Stimulated activated CD8-positive, alpha-beta memory T cell treated with anti-CD3 and anti-CD28 coated beads, Interleukin-4, amount 100 ng/mL, for 24 hours (primary cell): ENCODE measurements around the gene ZNF219.
A peak's percentile ranks its signal among the peaks of the same experiment; 100 is the strongest.

ENCODE experiments used
- DNase-seq: peaks from one replicate; pipeline ENCODE4 v3.0.0-alpha.2; 2020; ENCODE audit warnings: low read depth

ZNF219 gene

DNA sequence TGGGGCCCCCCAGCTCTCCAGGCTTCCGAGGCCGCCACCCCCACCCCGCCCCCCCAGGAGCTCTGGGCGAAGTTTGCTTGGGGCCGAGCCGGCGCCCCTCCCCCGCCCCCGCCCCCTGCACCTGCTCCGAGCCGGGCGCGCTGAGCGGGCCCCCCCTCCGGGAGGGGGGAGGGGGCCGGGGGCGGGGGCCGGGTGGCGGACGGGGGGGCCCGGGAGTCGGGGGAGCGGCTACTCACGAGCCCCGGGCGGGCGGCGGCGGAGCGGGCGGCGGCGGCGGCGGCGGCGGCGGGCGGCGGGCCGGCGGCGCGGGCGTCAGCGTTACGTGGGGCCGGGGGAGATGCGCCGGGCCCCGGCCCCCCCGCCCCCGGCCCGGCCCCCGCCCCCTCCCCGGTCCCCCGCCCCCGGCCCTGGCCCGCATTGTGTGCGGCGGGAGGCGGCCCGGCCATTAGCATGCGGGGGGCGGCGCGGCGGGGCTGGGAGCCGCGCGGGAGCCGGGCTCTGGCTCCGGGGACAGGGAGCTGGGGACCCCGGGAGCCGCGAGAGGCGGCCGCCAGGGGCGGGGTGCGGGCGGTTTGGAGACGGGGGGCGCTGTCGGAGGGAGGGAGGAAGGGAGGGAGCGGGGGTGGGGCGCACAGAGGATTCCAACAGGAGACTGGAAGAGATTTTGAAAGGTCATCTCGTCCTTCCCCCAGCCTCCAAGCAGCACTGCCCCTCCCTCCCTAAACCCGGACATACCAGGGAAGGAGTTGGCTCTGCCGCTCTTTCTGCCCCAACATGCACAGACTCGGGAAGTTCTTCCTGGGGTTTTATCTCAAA lies at the start of gene ZNF219:
ZNF219 (minus strand) TSS at position 580 of the 816 bp plus-strand sequence. CDS start 5,064 bp downstream, outside the sequence.
- DNase-seq: peak; percentile 17

- DNase-seq: no peak
Measured at GRCh38 chr14:21145437-21145836, 47.0 kb upstream of the ZNF219 start.

DNA sequence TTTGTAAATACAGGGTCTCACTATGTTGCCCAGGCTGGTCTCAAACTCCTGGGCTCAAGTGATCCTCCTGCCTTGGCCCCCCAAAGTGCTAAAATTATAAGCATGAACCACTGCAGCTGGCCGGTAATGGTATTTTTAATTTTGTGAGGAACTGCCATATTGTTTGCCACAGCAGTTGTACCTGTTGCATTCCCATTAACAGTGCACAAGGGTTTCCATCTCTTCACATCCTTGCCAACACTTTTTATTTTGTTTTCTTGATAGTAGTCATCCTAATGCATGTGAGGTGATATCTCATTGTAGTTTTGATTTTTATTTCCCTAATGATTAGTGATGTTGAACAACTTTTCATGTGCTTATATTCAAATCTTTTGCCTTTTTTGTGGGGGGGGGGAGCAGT lies 43.9 kb upstream of the ZNF219 start:
- no peak for DNase-seq

GRCh38 chr14:21136024-21136423 lies 37.6 kb upstream of the ZNF219 start:
- DNase-seq: no peak

- DNase-seq: no peak
Measured at GRCh38 chr14:21133901-21134300, 35.4 kb upstream of the ZNF219 start.

DNA sequence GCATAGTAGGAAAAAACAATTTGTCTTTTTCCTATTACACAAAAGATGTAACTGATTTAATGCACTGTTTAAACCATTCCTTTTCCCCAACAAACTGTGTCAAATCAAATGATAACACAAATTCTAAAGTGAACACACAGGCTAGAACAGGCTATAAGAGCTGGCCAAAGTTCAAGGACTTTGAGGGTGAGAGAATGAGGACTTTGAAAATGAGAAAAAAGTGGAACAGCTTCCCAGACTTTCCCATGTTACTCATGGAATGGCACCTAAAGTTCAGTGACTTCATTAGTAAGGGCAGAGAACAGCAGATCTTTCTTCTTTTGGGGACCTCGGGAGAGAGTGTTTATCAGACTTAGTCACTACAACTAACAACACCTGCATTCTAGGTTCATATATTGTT lies 25.0 kb upstream of the ZNF219 start:
- no peak for DNase-seq

DNA sequence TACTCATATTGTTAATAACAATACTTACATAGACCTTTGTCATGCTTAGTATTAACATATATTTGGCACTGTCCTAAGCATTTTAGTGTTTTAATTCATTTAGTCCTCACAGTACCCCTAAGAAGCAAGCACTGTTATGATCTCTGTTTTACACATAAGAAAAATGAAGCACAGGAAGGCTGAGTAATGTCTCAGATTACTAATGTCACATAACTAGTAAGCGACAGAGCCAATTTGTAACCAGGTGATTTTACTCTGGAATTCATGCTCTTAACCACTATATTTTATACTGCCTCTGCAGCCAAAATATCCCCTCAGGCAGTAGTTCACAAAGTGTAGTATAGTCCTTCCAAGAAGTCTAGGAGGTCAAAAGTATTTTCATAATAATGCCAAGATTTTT lies 22.7 kb upstream of the ZNF219 start:
- DNase-seq: no peak

DNA sequence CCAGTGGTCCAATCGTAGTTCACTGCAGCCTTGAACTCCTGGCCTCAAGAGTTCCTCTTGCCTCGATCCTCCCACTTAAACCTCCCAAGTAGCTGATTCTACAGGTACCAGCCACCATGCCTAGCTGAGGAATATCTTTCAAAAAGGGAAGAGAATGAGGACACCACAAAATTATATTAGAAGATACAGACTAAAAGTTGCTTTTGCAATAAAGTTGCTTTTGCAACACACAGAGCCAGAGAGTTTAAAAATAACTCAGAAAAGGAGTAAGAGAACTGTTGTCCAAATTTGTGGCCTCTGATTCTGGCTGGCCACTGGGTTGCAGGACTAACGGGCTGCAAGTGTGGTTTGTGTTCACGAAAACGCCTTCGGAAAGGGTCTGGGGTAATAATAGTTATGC lies 22.2 kb upstream of the ZNF219 start:
- DNase-seq: no peak

DNA sequence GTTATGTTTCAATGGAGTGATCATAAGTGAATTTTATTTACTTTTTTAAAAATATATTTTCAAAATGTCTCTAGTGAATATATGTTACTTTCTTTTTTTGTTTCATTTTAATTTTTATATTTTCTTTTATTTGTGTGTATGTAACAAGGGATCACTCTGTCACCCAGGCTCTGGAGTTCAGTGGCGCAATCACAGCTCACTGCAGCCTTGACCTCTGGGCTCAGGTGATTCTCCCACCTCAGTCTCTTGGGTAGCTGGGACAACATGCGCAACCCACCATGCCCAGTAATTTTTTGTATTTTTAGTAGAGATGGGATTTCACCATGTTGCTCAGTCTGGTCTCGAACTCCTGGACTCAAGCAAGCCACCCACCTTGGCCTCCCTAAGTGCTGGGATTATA lies 20.5 kb upstream of the ZNF219 start:
- DNase-seq: no peak

DNA sequence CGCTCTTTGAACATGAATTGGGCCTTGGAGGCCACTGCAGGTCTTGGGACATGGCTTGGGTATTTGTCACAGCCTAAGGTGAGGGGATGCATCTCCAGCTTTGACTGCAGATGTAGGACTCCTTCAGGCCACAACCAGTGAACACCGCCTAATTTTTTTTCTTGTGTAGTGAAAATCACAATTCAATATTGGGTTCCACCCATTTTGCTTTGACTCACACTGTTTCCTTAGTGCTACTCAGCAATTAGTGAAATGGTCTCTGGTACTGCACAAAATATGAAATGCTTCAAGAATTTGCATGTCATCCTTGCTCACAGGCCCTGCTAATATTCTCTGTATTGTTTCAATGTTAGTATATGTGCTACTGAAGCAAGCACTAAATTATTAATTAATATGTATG lies 14.9 kb upstream of the ZNF219 start:
- DNase-seq: no peak

DNA sequence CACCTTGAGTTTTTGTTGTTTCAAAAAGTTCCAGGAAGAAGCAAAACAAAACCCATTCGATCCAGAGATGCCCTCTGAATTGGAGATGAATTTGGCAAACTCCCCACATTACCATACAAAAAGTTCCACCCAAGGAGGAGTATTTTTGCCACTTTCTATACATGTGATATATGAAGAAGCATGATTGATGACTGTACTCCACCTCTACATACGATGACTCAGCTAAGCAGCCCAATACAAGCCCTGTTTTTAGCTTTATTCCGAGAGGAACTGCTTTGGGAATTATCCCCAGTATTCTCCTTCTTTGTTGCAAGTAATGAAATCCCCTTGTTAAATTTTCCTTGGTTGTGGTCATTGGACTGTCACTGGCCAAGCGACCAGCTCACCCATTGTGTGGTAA lies 13.8 kb upstream of the ZNF219 start:
- no peak for DNase-seq

DNA sequence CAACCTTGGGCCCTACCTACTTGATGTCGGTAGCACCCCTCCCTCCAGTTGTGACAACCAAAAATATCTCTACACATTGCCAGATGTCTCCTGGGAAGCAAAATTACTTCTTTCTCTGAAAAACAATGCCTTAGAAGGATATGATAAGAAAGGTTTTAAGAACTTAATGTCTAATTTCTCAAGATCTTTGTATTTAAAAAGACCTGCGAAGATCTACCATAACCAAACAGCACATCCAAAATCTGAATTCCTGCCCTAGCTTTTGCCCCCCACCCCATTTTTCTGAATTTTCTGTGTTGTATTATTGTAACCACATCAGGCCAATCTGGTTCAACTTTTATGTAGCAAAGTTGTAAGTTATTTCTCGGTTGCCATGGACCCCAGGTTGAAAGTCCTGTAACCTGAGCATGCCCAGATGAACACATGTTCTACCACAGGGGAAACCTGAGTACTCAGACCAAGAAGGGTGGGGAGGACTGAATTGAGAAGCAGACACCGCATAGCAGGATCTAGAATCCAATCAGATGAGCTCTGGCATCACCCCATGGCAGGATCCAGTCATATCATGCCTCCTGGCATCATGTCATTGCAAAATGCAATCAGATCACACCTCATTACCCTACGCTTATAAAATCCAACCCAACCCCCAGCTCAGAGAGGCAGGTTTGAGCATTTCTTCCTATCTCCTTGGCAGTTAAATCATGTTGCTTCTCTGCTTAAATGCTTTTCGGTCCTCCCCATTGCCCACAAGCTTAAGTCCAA lies 11.1 kb upstream of the ZNF219 start:
- DNase-seq: no peak

DNA sequence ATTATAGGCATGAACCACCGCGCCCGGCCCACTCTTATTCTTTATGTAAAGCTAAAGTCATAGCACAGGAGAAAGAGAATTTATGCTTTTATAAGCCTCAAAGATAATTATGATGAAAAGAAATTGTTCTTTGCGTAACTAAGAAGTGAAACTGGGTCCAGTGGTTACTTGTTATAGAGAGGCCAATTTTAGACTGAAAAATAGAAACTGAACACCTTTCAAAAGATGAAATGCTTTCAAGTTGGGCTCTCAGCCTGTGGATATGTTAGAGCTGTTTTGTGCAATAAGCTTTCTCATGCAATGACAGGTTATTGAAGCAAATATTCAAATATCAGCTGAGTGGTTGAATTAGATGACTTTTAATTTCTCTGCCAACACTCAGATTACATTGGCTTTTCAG lies 10.3 kb upstream of the ZNF219 start:
- no peak for DNase-seq

DNA sequence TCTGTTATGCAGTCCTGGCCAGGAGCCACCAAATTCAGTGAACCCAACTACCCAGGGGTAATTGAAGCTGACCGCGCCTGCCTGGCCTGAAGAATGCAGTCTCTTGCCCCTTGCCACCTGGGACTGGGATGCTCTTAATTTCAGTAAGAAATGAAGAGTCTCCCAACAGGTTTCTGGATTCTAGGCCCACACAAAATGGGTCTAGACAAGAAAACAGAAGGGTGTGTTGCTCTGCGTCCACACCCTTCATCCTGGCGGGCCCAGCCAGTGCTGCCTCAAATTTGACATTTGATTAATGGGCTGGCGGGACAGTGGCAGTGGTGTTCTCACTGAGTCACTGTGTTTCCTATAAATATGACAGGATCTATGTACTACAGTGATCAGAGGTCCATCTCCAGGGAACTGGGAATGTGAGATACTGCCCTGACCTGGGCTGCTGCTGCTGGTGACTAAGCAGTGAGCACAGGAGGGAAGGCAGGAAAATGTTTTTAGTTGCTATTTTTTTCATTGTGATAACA lies 8.9 kb upstream of the ZNF219 start:
- DNase-seq: no peak

DNA sequence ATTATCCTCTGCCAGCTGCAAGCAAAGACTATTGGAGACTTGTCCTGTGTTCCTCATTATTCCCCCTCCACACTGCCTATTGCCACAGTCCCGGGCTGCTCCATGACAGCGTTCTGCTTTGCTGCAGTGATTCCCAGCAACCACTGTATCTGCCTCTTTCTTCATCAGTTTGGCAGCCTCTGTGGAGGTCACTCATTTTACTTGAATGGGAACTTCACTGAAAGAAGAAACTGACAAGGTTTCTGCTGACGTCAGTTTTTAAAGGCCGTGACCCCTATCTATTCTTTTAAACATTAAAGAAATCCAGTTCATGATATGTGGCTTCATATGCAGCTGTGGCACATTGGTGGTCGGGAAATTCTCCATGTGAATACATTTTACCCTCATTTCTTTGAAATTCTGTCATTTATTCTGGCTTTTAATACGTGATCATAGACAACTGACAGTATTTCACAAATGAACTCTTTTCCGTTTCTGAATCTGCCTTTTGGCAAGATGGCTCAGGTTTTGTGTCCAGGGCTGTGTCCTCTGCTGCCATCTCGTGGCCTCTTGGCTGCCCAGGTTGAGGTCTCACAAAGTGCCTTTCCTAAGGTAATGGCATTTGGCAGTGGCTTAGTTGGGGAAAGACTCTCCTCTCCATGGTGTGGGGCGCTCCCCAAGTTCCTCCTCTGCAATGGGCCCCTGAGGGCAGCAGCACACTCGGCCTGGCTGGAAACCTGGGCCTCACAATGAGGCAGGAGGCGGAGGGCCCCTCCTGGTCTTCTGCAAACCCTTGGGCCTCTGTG lies 8.2 kb upstream of the ZNF219 start:
- peak; percentile 65 for DNase-seq

- no peak for DNase-seq
Measured at GRCh38 chr14:21106176-21106497, 7.7 kb upstream of the ZNF219 start.

GRCh38 chr14:21105095-21105494 lies 6.6 kb upstream of the ZNF219 start:
- DNase-seq: no peak

DNA sequence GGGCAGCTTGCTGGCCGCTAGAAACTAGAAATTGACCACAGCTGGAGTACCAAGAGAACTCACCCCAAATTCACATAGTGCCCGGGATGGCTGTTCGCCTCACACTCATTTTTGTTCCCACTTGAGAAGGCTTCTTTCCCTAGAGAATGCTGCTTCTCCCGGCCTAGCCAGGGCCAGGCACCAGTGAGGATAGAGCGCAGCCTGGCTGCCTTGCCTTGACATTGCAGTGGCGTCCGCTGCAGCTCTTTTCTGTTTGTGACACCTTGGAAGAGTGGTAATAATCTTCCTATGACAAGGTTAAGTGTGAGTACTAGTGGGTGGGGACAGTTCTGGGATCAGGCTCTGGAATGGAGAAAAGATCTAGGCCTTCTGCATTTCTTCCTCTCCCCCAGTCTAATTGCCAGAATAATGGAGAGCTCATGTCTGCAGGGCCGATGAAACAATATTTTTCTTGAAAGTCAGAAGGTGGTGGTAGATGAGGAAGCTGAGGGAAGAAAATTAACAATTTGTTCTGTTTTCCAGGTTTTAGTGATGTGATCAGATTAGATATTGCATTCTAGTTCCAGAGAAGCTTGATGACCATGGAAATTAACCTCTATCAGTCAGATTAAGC lies 6.1 kb upstream of the ZNF219 start:
- peak; percentile 31 for DNase-seq

GRCh38 chr14:21103710-21104447 lies 5.4 kb upstream of the ZNF219 start:
- DNase-seq: peak; percentile 90

- DNase-seq: no peak
Measured at GRCh38 chr14:21103411-21103709, 4.9 kb upstream of the ZNF219 start.

DNA sequence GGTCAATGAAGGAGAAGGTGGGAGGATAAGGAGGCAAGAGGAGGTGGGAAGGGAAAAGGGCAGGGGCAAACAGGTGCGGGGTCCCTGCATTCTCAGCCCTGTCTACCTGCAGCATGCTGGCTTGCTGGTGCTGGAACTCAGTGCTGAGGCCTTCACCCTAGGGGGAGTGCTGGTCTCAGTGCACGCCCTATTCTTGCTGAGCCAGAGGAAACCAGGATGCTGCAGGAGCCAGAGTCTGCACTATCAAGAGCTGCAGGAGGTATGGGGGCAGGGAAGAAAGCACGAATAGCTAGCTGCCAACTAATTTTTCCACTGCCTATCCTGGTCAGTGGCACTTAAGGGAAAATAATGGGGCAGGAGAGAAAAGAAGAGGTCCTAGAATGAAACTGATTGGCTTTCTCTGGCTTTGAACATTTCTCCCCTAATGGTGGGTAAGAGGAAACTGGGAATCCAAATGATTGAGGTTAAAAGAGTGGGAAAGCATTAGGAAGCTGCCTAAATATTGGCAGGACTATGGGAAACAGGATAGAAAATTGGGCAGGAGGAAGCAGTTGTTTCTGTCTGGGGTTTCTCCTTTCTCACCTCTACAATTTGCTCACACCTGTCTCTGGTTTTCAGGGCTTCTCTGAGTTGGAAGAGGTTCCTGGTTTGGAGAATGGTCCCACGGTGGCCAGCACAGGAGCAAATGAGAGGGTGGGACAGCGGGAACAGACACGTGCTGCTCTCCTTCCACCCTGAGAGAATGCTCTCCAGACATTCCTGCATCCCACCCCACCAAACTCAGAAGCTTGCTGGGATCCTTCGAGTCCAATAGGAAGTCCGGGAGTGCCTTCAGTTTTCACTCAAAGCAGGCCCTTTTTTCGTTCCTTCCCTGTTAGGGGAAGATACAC lies 4.3 kb upstream of the ZNF219 start:
- no peak for DNase-seq
